ENCODE data around the gene C11orf24. TPM values are rescaled to one million over a fixed set of nuclear protein-coding genes. Genes with fewer than 3 reads are reported as not detected.

Gene C11orf24
- total and polyA plus RNA-seq, 2 of the 8 experiments (the other 6 are each of a cell fraction or from before 2014, with no cell fraction given), result 45.4 to 51.7 TPM

DNA sequence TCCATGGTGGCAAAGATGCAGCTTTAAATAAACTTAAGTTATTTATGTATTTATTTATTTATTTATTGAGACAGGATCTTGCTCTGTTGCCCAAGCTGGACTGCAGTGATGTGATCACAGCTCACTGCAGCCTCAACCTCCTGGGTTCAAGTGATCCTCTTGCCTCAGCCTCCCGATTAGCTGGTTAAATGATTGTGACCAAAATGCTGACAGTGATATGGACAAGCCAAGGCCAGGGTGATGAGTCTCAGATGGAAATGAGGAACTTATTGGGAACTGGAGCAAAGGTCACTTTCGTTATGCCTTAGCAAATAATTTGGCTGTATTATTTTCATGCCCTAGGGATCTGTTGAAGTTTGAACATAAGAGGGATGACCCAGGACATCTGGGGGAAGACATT lies 31.3 kb upstream of the C11orf24 start (continued):
- TF ChIP-seq, protein P1, sequence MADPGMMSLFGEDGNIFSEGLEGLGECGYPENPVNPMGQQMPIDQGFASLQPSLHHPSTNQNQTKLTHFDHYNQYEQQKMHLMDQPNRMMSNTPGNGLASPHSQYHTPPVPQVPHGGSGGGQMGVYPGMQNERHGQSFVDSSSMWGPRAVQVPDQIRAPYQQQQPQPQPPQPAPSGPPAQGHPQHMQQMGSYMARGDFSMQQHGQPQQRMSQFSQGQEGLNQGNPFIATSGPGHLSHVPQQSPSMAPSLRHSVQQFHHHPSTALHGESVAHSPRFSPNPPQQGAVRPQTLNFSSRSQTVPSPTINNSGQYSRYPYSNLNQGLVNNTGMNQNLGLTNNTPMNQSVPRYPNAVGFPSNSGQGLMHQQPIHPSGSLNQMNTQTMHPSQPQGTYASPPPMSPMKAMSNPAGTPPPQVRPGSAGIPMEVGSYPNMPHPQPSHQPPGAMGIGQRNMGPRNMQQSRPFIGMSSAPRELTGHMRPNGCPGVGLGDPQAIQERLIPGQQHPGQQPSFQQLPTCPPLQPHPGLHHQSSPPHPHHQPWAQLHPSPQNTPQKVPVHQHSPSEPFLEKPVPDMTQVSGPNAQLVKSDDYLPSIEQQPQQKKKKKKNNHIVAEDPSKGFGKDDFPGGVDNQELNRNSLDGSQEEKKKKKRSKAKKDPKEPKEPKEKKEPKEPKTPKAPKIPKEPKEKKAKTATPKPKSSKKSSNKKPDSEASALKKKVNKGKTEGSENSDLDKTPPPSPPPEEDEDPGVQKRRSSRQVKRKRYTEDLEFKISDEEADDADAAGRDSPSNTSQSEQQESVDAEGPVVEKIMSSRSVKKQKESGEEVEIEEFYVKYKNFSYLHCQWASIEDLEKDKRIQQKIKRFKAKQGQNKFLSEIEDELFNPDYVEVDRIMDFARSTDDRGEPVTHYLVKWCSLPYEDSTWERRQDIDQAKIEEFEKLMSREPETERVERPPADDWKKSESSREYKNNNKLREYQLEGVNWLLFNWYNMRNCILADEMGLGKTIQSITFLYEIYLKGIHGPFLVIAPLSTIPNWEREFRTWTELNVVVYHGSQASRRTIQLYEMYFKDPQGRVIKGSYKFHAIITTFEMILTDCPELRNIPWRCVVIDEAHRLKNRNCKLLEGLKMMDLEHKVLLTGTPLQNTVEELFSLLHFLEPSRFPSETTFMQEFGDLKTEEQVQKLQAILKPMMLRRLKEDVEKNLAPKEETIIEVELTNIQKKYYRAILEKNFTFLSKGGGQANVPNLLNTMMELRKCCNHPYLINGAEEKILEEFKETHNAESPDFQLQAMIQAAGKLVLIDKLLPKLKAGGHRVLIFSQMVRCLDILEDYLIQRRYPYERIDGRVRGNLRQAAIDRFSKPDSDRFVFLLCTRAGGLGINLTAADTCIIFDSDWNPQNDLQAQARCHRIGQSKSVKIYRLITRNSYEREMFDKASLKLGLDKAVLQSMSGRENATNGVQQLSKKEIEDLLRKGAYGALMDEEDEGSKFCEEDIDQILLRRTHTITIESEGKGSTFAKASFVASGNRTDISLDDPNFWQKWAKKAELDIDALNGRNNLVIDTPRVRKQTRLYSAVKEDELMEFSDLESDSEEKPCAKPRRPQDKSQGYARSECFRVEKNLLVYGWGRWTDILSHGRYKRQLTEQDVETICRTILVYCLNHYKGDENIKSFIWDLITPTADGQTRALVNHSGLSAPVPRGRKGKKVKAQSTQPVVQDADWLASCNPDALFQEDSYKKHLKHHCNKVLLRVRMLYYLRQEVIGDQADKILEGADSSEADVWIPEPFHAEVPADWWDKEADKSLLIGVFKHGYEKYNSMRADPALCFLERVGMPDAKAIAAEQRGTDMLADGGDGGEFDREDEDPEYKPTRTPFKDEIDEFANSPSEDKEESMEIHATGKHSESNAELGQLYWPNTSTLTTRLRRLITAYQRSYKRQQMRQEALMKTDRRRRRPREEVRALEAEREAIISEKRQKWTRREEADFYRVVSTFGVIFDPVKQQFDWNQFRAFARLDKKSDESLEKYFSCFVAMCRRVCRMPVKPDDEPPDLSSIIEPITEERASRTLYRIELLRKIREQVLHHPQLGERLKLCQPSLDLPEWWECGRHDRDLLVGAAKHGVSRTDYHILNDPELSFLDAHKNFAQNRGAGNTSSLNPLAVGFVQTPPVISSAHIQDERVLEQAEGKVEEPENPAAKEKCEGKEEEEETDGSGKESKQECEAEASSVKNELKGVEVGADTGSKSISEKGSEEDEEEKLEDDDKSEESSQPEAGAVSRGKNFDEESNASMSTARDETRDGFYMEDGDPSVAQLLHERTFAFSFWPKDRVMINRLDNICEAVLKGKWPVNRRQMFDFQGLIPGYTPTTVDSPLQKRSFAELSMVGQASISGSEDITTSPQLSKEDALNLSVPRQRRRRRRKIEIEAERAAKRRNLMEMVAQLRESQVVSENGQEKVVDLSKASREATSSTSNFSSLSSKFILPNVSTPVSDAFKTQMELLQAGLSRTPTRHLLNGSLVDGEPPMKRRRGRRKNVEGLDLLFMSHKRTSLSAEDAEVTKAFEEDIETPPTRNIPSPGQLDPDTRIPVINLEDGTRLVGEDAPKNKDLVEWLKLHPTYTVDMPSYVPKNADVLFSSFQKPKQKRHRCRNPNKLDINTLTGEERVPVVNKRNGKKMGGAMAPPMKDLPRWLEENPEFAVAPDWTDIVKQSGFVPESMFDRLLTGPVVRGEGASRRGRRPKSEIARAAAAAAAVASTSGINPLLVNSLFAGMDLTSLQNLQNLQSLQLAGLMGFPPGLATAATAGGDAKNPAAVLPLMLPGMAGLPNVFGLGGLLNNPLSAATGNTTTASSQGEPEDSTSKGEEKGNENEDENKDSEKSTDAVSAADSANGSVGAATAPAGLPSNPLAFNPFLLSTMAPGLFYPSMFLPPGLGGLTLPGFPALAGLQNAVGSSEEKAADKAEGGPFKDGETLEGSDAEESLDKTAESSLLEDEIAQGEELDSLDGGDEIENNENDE (IDR thresholded peaks at IDR 0.05; ENCODE audit: insufficient replicate concordance, low read length), result no peak
- no peak for TF ChIP-seq BCL11A (IDR thresholded peaks at IDR 0.05; ENCODE audit: low read depth in 2 of 2, low read length in 2 of 2)
- TF ChIP-seq CEBPB (IDR thresholded peaks at IDR 0.05; ENCODE audit: low read depth, low read length), result no peak
- TF ChIP-seq NRF1 (IDR thresholded peaks at IDR 0.05; ENCODE audit: low read depth, low read length), result no peak
- TF ChIP-seq YY1 (IDR thresholded peaks at IDR 0.05; ENCODE audit: low read depth, low read length), result no peak
- no peak for TF ChIP-seq SP1 (IDR thresholded peaks at IDR 0.05; ENCODE audit: low read depth, low read length)
- TF ChIP-seq BRCA1 (IDR thresholded peaks at IDR 0.05; ENCODE audit: low read depth, low read length), result no peak
- TF ChIP-seq SP4 (IDR thresholded peaks at IDR 0.05; ENCODE audit: low read length), result no peak
- TF ChIP-seq PHF8 (conservative IDR thresholded peaks at IDR 0.05; ENCODE audit: low read depth, low read length), result no peak
